Testis (tissue), 3 donors: Measurements from ENCODE around the gene PDZD7. TPM values are rescaled to one million over a fixed set of nuclear protein-coding genes. Genes with fewer than 3 reads are reported as not detected.

Source experiments
- DNase-seq: peaks from one replicate; pipeline ENCODE4 v3.0.0-alpha.2; 2019
- H3K27ac ChIP-seq, 2 donors: fragments of 200-600 bp; sonication (generic); one replicate each; pipeline ENCODE4 v1.5.1; 2019
- H3K27me3 ChIP-seq: fragments of 200-600 bp; sonication (generic); one replicate; pipeline ENCODE4 v1.5.1; 2019
- H3K36me3 ChIP-seq: fragments of 200-600 bp; sonication (generic); one replicate; pipeline ENCODE4 v1.5.1; 2017; ENCODE audit warnings: low read depth; ENCODE audit errors: missing control alignments
- H3K4me1 ChIP-seq: fragments of 200-600 bp; sonication (generic); one replicate; pipeline ENCODE4 v1.5.1; 2019
- H3K4me3 ChIP-seq, 2 donors: fragments of 200-600 bp; sonication (generic); one replicate each; pipeline ENCODE4 v1.5.1; 2017 to 2019
- H3K9me3 ChIP-seq: fragments of 200-600 bp; sonication (generic); one replicate; pipeline ENCODE4 v1.5.1; 2017
- POLR2A ChIP-seq: fragments of 450-650 bp; IDR thresholded peaks from one replicate; pipeline ENCODE4 v1.6.1; 2017; ENCODE audit warnings: antibody characterized with exemption, mild to moderate bottlenecking, moderate library complexity
- WGBS, 2 donors: methylation state at CpG; one replicate each; pipeline ENCODE4 v1.1.5; 2018; 5-methylcytosine and 5-hydroxymethylcytosine counted together
- intact Hi-C: fragments of 100-400 bp; cut with DNase I; formaldehyde crosslinking; loops from one replicate; pipeline ENCODE4 v1.15.1; 2023; ENCODE audit warnings: low total_unique reads
- polyA plus RNA-seq: library from polyadenylated mRNA; stranded (reverse); fragments of 350-450 nt; fragmentation: Illumina TruSeq; extraction: RNeasy Lipid Tissue Mini Kit (QIAGEN cat#74804); gene quantifications from one replicate; pipeline ENCODE4 v1.2.3, GENCODE V29; 2014; ENCODE audit warnings: low read depth, low replicate concordance; ENCODE audit not compliant: insufficient read depth
- total RNA-seq, 2 donors: library from RNA; depleted of rRNA; stranded (reverse); fragments of >200 nt; gene quantifications; one replicate each; pipeline ENCODE4 v1.2.3, GENCODE V29; 2016
- TF ChIP-seq, protein P1 (sequence below), 3 experiments: fragments of 450-650 bp in 2 of 3; fragments of 200-600 bp in 1 of 3; sonication (generic) in 1 of 3; IDR thresholded peaks; one replicate each; pipeline ENCODE4 v1.5.1; 2016 to 2019; ENCODE audit warnings: antibody characterized with exemption in 3 of 3, mild to moderate bottlenecking in 2 of 3, moderate library complexity in 1 of 3

PDZD7 gene
- total and polyA plus RNA-seq, 3 donors from 2014 or later: 1.6 to 3.5 (median 2.2) TPM

DNA sequence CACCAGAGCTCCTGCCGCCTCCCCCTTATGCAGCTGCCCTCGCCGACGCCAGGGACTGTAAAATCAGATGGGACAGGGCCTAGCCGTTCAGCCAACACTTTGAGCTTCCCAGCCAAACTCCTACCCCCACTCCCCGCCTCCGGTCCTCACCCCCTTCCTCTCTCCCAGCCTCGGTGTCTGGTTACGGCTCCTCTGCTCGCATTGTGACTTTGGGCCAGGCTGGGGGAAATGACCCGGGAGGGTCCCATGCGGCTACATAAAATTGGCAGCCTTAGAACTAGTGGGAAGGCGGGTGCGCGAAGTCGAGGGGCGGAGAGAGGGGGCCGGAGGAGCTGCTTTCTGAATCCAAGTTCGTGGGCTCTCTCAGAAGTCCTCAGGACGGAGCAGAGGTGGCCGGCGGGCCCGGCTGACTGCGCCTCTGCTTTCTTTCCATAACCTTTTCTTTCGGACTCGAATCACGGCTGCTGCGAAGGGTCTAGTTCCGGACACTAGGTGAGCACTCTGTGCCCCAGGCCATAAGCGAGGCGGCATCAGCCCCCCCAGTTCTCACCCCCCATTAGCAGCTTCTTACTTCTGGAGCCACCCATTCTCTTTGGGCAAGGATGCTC, 30.8 kb upstream of the PDZD7 start, which contains the start of gene KAZALD1:
Gene KAZALD1 (plus strand): TSS at position 366 of the 608 bp plus-strand sequence. CDS start 604 bp downstream, outside the sequence.
- 16 to 17% methylated on average over 29 to 31 of the region's 31 CpGs for WGBS, 2 donors
- intact Hi-C loops: no loop called here
- Histone ChIP-seq H3K4me1 (peaks cover 36% of the 10 kb centered on the region), H3K36me3 (no peaks in the 10 kb centered on the region), H3K4me3 (peak within 1 kb of the TSS; percentile 74 to 94), H3K27me3 (no peaks in the 10 kb centered on the region), H3K27ac (peak within 1 kb of the TSS; percentile 99), H3K9me3 (no peaks in the 10 kb centered on the region)
- peak; percentile 63 for DNase-seq
- TF ChIP-seq, protein P1, sequence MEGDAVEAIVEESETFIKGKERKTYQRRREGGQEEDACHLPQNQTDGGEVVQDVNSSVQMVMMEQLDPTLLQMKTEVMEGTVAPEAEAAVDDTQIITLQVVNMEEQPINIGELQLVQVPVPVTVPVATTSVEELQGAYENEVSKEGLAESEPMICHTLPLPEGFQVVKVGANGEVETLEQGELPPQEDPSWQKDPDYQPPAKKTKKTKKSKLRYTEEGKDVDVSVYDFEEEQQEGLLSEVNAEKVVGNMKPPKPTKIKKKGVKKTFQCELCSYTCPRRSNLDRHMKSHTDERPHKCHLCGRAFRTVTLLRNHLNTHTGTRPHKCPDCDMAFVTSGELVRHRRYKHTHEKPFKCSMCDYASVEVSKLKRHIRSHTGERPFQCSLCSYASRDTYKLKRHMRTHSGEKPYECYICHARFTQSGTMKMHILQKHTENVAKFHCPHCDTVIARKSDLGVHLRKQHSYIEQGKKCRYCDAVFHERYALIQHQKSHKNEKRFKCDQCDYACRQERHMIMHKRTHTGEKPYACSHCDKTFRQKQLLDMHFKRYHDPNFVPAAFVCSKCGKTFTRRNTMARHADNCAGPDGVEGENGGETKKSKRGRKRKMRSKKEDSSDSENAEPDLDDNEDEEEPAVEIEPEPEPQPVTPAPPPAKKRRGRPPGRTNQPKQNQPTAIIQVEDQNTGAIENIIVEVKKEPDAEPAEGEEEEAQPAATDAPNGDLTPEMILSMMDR (IDR thresholded peaks at IDR 0.05): no peak
- no peak for TF ChIP-seq POLR2A

DNA sequence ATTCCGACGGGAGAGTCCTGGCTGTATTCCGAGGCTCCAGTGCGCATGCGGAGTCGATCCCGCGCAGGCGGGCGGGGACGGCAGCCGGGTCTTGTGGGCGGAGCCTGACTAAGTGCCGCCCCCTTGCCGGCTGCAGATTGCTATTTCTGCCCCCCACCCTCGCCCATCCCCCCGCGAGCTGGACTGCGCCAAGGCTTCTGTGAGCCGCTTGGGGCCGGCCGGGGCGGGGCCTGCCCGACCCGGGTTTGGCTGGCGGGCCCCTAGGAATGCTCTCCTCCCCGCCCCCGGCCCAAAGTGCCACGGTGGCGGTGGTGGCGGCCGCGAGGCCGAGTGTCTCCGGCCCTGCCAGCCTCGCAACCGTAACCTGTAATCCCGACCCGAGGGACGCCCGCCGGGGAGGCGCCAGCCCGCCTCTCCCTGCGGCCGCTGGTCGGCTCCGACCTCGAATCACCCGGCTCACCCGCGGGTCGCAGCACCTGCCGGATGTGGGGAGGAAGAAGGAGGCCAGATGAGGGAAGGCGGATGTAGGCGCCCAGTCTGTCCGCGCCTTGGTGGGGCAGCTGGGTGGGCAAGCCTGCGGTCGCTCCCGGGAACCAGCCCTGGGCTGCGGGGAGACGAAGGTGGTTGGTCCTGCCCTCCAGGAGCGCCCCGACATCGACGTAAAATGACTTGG, 30.2 kb upstream of the PDZD7 start:
- intact Hi-C loops: no loop called here
- peak; percentile 95 for DNase-seq
- WGBS, 2 donors: 1 to 2% methylated on average over 16 to 63 of the region's 67 CpGs

DNA sequence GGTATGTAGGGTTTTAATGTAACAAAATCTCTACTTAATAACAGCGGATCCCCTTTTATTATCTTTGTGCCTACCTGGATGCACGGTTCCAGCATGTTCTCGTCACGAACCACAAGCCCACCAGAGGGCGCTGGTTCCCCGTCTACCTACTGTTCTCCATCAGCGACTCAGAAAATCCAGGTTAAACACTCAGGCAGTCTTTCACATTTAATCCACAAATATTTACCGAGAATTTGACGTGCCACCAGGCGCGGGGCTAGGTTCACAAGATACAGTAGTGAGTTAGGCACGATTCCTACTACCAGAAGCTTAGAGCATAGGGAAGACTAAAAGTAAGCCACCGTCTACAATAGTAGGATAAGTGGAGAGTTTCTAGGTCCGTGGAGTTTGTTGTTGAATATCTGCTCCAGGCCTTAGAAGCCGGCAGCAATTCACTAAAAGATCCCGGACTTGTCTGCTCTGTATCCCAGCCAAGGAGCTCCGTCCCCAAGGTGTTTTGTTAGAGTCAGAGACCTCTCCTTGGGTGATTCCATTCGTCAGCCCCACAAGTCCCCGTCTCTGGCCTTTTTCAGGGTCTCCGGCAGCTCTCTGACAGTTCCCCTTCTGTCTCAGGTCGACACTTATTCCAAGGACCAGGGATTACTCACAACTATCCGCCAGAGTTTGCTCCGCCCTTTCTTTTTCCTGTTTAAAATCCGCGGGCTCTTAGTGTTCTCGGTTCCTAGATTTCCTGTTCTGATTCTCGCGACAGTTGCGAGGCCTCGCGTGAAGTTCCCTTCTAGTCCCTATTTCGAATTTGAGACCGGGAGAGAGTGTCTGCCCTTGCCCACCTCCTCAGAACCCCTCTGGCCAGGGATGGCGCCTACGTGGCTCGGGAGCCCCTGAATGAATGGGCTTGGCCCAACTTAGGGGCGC, 29.4 kb upstream of the PDZD7 start:
- no peak for TF ChIP-seq POLR2A
- TF ChIP-seq, protein P1 (IDR thresholded peaks at IDR 0.05): peak; percentile 70 to 85 (median 84)
- Histone ChIP-seq H3K36me3 (no peaks in the 10 kb centered on the region), H3K4me1 (peaks cover 24% of the 10 kb centered on the region), H3K4me3 (peak overlapping the region; percentile 74 to 94), H3K9me3 (no peaks in the 10 kb centered on the region), H3K27me3 (no peaks in the 10 kb centered on the region), H3K27ac (peak overlapping the region; percentile 99)
- intact Hi-C loops: no loop called here
- DNase-seq: peak; percentile 96
- 0 to 1% methylated on average over 37 of the region's 37 CpGs for WGBS, 2 donors

More for the DNA sequence above, 30.2 kb upstream of the PDZD7 start:
- TF ChIP-seq, protein P1 (IDR thresholded peaks at IDR 0.05): no peak
- no peak for TF ChIP-seq POLR2A
- peak overlapping the region; percentile 74 to 94 for H3K4me3 ChIP-seq
- no peaks in the 10 kb centered on the region for H3K9me3 ChIP-seq
- no peaks in the 10 kb centered on the region for H3K36me3 ChIP-seq
- H3K27me3 ChIP-seq: no peaks in the 10 kb centered on the region
- H3K27ac ChIP-seq: peak overlapping the region; percentile 99
- peaks cover 29% of the 10 kb centered on the region for H3K4me1 ChIP-seq

- Histone ChIP-seq H3K4me1 (peaks cover 7% of the 10 kb centered on the region), H3K27me3 (no peaks in the 10 kb centered on the region), H3K9me3 (no peaks in the 10 kb centered on the region), H3K27ac (no peak overlapping the region), H3K4me3 (no peak overlapping the region), H3K36me3 (no peaks in the 10 kb centered on the region)
- TF ChIP-seq, protein P1 (IDR thresholded peaks at IDR 0.05): no peak
- no peak for TF ChIP-seq POLR2A
- intact Hi-C loops: no loop called here
- WGBS, 2 donors: 93 to 95% methylated on average over 4 of the region's 4 CpGs
- DNase-seq: no peak
Measured at GRCh38 chr10:101056365-101057151, 25.6 kb upstream of the PDZD7 start.
